Peyer's patch (tissue), 4 donors: ENCODE measurements around the gene ELF5.

Source experiments
- POLR2A ChIP-seq, 2 donors: fragments of 450-650 bp; IDR thresholded peaks; one replicate each; pipeline ENCODE4 v1.5.1; 2017; ENCODE audit warnings: antibody characterized with exemption in 2 of 2, mild to moderate bottlenecking in 2 of 2, moderate library complexity in 2 of 2
- TF ChIP-seq, protein P1 (sequence below), 6 experiments: fragments of 450-650 bp in 4 of 6; fragments of 200-600 bp in 2 of 6; sonication (generic) in 1 of 6; IDR thresholded peaks; one replicate each; pipeline ENCODE4 v1.5.1; 2017 to 2019; ENCODE audit warnings: antibody characterized with exemption in 6 of 6, mild to moderate bottlenecking in 3 of 6, moderate library complexity in 1 of 6

DNA sequence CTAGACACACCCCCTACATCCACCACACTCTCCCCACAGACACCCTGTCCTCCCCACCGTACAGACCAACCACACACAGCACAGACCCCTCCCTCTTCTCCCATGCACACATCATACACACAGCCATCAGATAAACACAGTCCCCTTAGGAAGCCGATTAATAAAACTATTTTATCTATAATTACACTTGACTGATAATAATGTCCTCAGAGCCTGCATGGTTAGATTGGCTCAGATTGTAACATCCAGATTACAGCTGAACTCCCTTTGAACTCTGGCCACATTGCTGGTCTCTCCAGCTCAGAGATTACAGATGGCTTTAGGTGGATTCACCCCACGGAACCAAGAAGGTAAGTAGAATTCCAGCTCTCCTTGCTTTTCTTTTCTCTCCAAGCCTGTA, 9.5 kb upstream of the ELF5 start:
- TF ChIP-seq, protein P1, sequence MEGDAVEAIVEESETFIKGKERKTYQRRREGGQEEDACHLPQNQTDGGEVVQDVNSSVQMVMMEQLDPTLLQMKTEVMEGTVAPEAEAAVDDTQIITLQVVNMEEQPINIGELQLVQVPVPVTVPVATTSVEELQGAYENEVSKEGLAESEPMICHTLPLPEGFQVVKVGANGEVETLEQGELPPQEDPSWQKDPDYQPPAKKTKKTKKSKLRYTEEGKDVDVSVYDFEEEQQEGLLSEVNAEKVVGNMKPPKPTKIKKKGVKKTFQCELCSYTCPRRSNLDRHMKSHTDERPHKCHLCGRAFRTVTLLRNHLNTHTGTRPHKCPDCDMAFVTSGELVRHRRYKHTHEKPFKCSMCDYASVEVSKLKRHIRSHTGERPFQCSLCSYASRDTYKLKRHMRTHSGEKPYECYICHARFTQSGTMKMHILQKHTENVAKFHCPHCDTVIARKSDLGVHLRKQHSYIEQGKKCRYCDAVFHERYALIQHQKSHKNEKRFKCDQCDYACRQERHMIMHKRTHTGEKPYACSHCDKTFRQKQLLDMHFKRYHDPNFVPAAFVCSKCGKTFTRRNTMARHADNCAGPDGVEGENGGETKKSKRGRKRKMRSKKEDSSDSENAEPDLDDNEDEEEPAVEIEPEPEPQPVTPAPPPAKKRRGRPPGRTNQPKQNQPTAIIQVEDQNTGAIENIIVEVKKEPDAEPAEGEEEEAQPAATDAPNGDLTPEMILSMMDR (IDR thresholded peaks at IDR 0.05) = no peak
- no peak for TF ChIP-seq POLR2A (IDR thresholded peaks at IDR 0.05)
